ENCODE data around the gene LAMA2. TPM values are rescaled to one million over a fixed set of nuclear protein-coding genes. Genes with fewer than 3 reads are reported as not detected.

LAMA2 gene
- total RNA-seq, 1 experiment from 2014 or later = 3.3 TPM

DNA sequence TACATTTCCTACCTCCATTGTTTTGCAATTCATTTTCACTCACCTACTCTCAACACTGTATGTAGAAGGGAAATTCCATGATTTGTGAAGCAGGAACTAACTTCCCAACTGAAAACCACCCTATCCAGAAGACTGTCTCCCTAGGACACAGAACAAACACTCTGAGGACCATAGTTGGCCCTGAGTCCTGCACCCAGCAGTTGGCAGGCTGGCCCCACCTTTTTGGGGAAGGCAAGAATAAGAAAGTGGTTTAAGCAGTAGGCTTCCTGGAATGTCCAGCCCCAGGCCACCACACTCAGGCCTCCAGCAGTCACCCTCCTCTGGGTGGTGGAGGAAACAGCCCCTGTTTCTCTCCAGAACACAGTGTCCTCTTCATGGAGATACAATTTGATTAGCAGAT, 568.2 kb downstream of the LAMA2 start:
- Histone ChIP-seq H3K27me3 (replicated peaks) (no peaks in the 10 kb centered on the region), H3K36me3 (no peaks in the 10 kb centered on the region), H3K4me1 (replicated peaks) (no peaks in the 10 kb centered on the region), H3K9me3 (replicated peaks) (no peaks in the 10 kb centered on the region), H3K27ac (no peak overlapping the region), H3K4me3 (no peak overlapping the region)
- no peak for DNase-seq (ENCODE audit: low read depth in 1 of 2, low spot score in 2 of 2)

GRCh38 chr6:129453073-129453472, 570.1 kb downstream of the LAMA2 start:
- Histone ChIP-seq H3K27me3 (replicated peaks) (no peaks in the 10 kb centered on the region), H3K4me1 (replicated peaks) (no peaks in the 10 kb centered on the region), H3K27ac (no peak overlapping the region), H3K9me3 (replicated peaks) (no peaks in the 10 kb centered on the region), H3K36me3 (no peaks in the 10 kb centered on the region), H3K4me3 (no peak overlapping the region)
- DNase-seq (ENCODE audit: low read depth in 1 of 2, low spot score in 2 of 2) = no peak

- no peak overlapping the region for H3K4me3 ChIP-seq
- DNase-seq (ENCODE audit: low read depth in 1 of 2, low spot score in 2 of 2) = no peak
- no peaks in the 10 kb centered on the region for H3K4me1 ChIP-seq (replicated peaks)
- no peaks in the 10 kb centered on the region for H3K9me3 ChIP-seq (replicated peaks)
- no peaks in the 10 kb centered on the region for H3K36me3 ChIP-seq
- H3K27ac ChIP-seq = no peak overlapping the region
- H3K27me3 ChIP-seq (replicated peaks) = no peaks in the 10 kb centered on the region
Measured at GRCh38 chr6:129454488-129454887, 571.5 kb downstream of the LAMA2 start.

- no peaks in the 10 kb centered on the region for H3K27me3 ChIP-seq (replicated peaks)
- no peaks in the 10 kb centered on the region for H3K9me3 ChIP-seq (replicated peaks)
- no peak for DNase-seq (ENCODE audit: low read depth in 1 of 2, low spot score in 2 of 2)
- no peaks in the 10 kb centered on the region for H3K4me1 ChIP-seq (replicated peaks)
- H3K4me3 ChIP-seq = no peak overlapping the region
- no peak overlapping the region for H3K27ac ChIP-seq
- H3K36me3 ChIP-seq = no peaks in the 10 kb centered on the region
Measured at GRCh38 chr6:129455126-129455769, 572.3 kb downstream of the LAMA2 start.

- H3K27ac ChIP-seq = no peak overlapping the region
- H3K36me3 ChIP-seq = no peaks in the 10 kb centered on the region
- no peaks in the 10 kb centered on the region for H3K9me3 ChIP-seq (replicated peaks)
- no peak for DNase-seq (ENCODE audit: low read depth in 1 of 2, low spot score in 2 of 2)
- no peaks in the 10 kb centered on the region for H3K27me3 ChIP-seq (replicated peaks)
- no peak overlapping the region for H3K4me3 ChIP-seq
- no peaks in the 10 kb centered on the region for H3K4me1 ChIP-seq (replicated peaks)
Measured at GRCh38 chr6:129460221-129460620, 577.3 kb downstream of the LAMA2 start.

DNA sequence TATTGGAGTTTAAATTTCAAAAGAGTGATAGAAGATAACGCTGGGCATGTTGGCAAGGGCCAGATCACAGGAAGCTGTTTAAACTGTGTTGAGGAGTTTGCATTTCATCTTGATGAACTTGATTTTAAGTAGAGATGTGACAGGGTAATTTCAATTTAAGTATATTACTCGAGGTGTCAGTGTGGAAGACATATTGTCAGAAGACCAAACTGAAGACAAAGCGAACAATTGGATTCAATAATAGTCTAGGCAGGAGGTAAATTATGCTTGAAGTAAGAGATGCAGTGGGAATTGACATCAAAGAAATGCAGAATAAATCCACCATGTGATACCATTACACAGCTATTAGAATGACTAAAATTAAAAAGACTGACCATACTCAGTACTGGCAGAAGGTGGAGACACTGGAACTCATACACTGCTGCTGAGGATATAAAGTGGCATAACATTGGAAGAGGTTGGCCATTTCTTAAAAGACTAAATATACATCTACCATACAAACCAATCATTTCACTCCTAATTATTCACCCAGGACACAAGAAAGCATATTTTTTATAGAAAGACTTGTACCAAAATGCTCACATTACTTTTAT, 586.2 kb downstream of the LAMA2 start:
- H3K4me1 ChIP-seq (replicated peaks) = no peaks in the 10 kb centered on the region
- H3K9me3 ChIP-seq (replicated peaks) = no peaks in the 10 kb centered on the region
- H3K36me3 ChIP-seq = no peaks in the 10 kb centered on the region
- H3K27ac ChIP-seq = no peak overlapping the region
- H3K4me3 ChIP-seq = no peak overlapping the region
- H3K27me3 ChIP-seq (replicated peaks) = no peaks in the 10 kb centered on the region
- no peak for DNase-seq (ENCODE audit: low read depth in 1 of 2, low spot score in 2 of 2)

DNA sequence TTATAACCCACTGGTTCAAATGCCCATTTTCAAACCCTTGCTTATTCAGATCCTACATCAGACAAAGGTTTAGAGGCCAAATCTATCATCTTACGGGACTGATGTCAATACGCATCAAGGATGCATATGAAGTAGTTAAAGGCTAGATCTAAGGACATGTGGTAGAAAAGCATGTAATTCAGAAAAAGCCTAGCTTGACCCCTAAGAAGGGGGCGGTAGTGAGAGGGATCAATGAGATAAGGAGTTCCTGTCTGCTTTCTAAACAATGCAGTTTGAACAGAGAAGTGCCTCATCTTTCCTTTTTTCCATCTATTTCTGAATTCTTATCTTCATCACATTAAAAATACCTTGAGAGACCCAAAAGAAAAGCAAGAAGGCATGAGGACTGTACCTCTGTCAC, 589.3 kb downstream of the LAMA2 start:
- H3K4me1 ChIP-seq (replicated peaks) = no peaks in the 10 kb centered on the region

DNA sequence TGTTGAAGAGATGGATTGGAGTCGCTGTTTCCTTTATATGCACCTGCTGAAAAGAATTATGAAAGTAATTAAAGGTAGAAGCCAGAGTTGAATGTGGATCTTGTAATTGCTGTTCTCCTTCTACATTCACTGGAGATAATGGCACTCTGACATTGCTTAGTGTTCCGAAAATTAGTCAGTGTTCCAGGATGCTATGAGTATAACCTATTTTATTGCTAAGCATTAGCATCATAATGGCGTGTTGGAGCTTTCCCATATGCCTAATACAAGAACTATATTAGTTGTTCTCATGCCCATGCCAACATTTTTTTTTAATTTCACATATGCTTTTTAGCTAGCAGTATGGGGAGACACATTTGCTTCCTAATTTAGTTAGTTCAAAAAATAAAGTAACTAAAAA, 590.6 kb downstream of the LAMA2 start:
- no peak overlapping the region for H3K4me3 ChIP-seq
- no peaks in the 10 kb centered on the region for H3K9me3 ChIP-seq (replicated peaks)
- no peak for DNase-seq (ENCODE audit: low read depth in 1 of 2, low spot score in 2 of 2)
- H3K27me3 ChIP-seq (replicated peaks) = no peaks in the 10 kb centered on the region
- no peak overlapping the region for H3K27ac ChIP-seq
- H3K36me3 ChIP-seq = no peaks in the 10 kb centered on the region
- H3K4me1 ChIP-seq (replicated peaks) = no peaks in the 10 kb centered on the region

More for the DNA sequence above, 589.3 kb downstream of the LAMA2 start:
- Histone ChIP-seq H3K27me3 (replicated peaks) (no peaks in the 10 kb centered on the region), H3K27ac (no peak overlapping the region), H3K4me3 (no peak overlapping the region), H3K9me3 (replicated peaks) (no peaks in the 10 kb centered on the region), H3K36me3 (no peaks in the 10 kb centered on the region)
- no peak for DNase-seq (ENCODE audit: low read depth in 1 of 2, low spot score in 2 of 2)

GRCh38 chr6:129475477-129476247, 592.7 kb downstream of the LAMA2 start:
- no peaks in the 10 kb centered on the region for H3K36me3 ChIP-seq
- peaks cover 5% of the 10 kb centered on the region for H3K4me1 ChIP-seq (replicated peaks)
- no peak for DNase-seq (ENCODE audit: low read depth in 1 of 2, low spot score in 2 of 2)
- H3K4me3 ChIP-seq = no peak overlapping the region
- no peak overlapping the region for H3K27ac ChIP-seq
- H3K27me3 ChIP-seq (replicated peaks) = no peaks in the 10 kb centered on the region
- no peaks in the 10 kb centered on the region for H3K9me3 ChIP-seq (replicated peaks)

DNA sequence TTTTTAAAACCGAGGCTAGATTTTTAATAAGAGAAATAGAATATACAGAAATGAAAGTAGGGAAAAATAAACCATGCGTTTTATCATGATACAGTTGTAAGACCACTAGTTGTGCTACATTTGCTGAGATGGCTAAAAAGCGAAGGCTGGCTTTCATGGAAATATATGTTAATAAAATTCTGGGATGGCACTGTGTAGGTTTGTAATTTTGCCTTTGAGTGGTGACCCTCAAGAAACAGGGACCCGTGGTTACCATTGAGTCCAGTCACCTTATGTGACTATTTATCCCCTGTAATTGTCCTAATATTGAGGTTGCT, 593.3 kb downstream of the LAMA2 start:
- no peak for DNase-seq (ENCODE audit: low read depth in 1 of 2, low spot score in 2 of 2)
- no peaks in the 10 kb centered on the region for H3K27me3 ChIP-seq (replicated peaks)
- no peak overlapping the region for H3K27ac ChIP-seq
- H3K9me3 ChIP-seq (replicated peaks) = no peaks in the 10 kb centered on the region
- H3K36me3 ChIP-seq = no peaks in the 10 kb centered on the region
- no peak overlapping the region for H3K4me3 ChIP-seq
- peaks cover 10% of the 10 kb centered on the region for H3K4me1 ChIP-seq (replicated peaks)

- no peak for DNase-seq (ENCODE audit: low read depth in 1 of 2, low spot score in 2 of 2)
- Histone ChIP-seq H3K27ac (no peak overlapping the region), H3K4me3 (no peak overlapping the region), H3K27me3 (replicated peaks) (no peaks in the 10 kb centered on the region), H3K36me3 (no peaks in the 10 kb centered on the region), H3K9me3 (replicated peaks) (no peaks in the 10 kb centered on the region), H3K4me1 (replicated peaks) (peaks cover 16% of the 10 kb centered on the region)
Measured at GRCh38 chr6:129476810-129477209, 593.9 kb downstream of the LAMA2 start.

GRCh38 chr6:129478379-129478778, 595.4 kb downstream of the LAMA2 start:
- Histone ChIP-seq H3K27me3 (replicated peaks) (no peaks in the 10 kb centered on the region), H3K4me1 (replicated peaks) (peaks cover 16% of the 10 kb centered on the region), H3K36me3 (no peaks in the 10 kb centered on the region), H3K27ac (no peak overlapping the region), H3K9me3 (replicated peaks) (no peaks in the 10 kb centered on the region), H3K4me3 (no peak overlapping the region)
- DNase-seq (ENCODE audit: low read depth in 1 of 2, low spot score in 2 of 2) = no peak

DNA sequence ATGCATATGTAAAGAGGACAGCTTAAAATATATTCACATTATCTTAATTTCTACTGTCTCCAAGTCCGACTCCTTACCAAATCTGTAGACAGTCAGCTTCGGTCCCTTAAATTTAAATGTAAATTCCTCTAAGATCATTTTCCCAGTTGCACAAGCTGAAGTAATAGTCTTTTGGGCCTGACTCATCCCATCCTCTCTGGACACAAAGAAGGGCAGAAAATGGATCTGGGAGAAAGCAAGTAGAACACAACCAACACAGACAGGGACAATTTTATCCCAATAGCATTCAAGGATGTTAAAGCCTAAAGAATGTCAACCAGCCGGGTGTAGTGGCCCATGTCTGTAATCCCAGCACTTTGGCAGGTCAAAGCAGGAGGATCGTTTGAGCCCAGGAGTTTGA, 598.8 kb downstream of the LAMA2 start:
- no peaks in the 10 kb centered on the region for H3K9me3 ChIP-seq (replicated peaks)

GRCh38 chr6:129485746-129486145, 602.8 kb downstream of the LAMA2 start:
- H3K27ac ChIP-seq = no peak overlapping the region
- H3K36me3 ChIP-seq = no peaks in the 10 kb centered on the region
- no peaks in the 10 kb centered on the region for H3K27me3 ChIP-seq (replicated peaks)
- DNase-seq (ENCODE audit: low read depth in 1 of 2, low spot score in 2 of 2) = no peak
- H3K9me3 ChIP-seq (replicated peaks) = no peaks in the 10 kb centered on the region
- peaks cover 27% of the 10 kb centered on the region for H3K4me1 ChIP-seq (replicated peaks)
- no peak overlapping the region for H3K4me3 ChIP-seq

More for the DNA sequence above, 598.8 kb downstream of the LAMA2 start:
- no peak for DNase-seq (ENCODE audit: low read depth in 1 of 2, low spot score in 2 of 2)
- Histone ChIP-seq H3K4me3 (no peak overlapping the region), H3K27me3 (replicated peaks) (no peaks in the 10 kb centered on the region), H3K4me1 (replicated peaks) (peaks cover 16% of the 10 kb centered on the region), H3K27ac (no peak overlapping the region), H3K36me3 (no peaks in the 10 kb centered on the region)
